ENCODE measurements around the gene DDA1. TPM values are rescaled to one million over a fixed set of nuclear protein-coding genes. Genes with fewer than 3 reads are reported as not detected.
A peak's percentile ranks its signal among the peaks of the same experiment; 100 is the strongest.

Gene DDA1
- total and polyA plus RNA-seq, 2 of the 13 experiments (the other 11 are each of a cell fraction or from before 2014, with no cell fraction given), result 24.5 to 26.0 TPM

GRCh38 chr19:17336872-17337674 is 27.7 kb downstream of the DDA1 start, which contains the start of gene GTPBP3 (continued):
- TF ChIP-seq ZFP91 (CRISPR knock-in tag; IDR thresholded peaks at IDR 0.05; ENCODE audit: borderline replicate concordance) (peak; percentile 70; the same call in 1 of the 2 replicates), EEA1 (CRISPR knock-in tag; IDR thresholded peaks at IDR 0.05; ENCODE audit: borderline replicate concordance) (no peak), ZNF777 (CRISPR knock-in tag; IDR thresholded peaks at IDR 0.05) (peak; percentile 13; the same call in 1 of the 2 replicates), ZNF550 (CRISPR knock-in tag; IDR thresholded peaks at IDR 0.05; ENCODE audit: borderline replicate concordance) (no peak), FOXJ3 (CRISPR knock-in tag; IDR thresholded peaks at IDR 0.05; ENCODE audit: borderline replicate concordance) (no peak), ZNF570 (CRISPR knock-in tag; IDR thresholded peaks at IDR 0.05; ENCODE audit: borderline replicate concordance) (no peak), ZUFSP (CRISPR knock-in tag; IDR thresholded peaks at IDR 0.05; ENCODE audit: borderline replicate concordance) (no peak), ZNF580 (CRISPR knock-in tag; IDR thresholded peaks at IDR 0.05; ENCODE audit: borderline replicate concordance, low read depth) (peak; percentile 91; the same call in 1 of the 2 replicates), ZNF337 (CRISPR knock-in tag; IDR thresholded peaks at IDR 0.05; ENCODE audit: borderline replicate concordance, low read depth) (no peak), HHEX (CRISPR knock-in tag; IDR thresholded peaks at IDR 0.05) (no peak), CREM (IDR thresholded peaks at IDR 0.05) (peak; percentile 86), CREM (CRISPR knock-in tag; IDR thresholded peaks at IDR 0.05) (no peak), ATF6 (CRISPR knock-in tag; conservative IDR thresholded peaks at IDR 0.05) (no peak), ZNF317 (CRISPR knock-in tag; IDR thresholded peaks at IDR 0.05) (no peak), ZNF792 (CRISPR knock-in tag; IDR thresholded peaks at IDR 0.05) (no peak; the same call in none of the 2 replicates), NFYC (CRISPR knock-in tag; IDR thresholded peaks at IDR 0.05) (peak; percentile 97), ZFP37 (CRISPR knock-in tag; IDR thresholded peaks at IDR 0.05; ENCODE audit: borderline replicate concordance) (0 out of 2 replicates have a peak, but pooled peaks have one; percentile 35), PRMT3 (CRISPR knock-in tag; IDR thresholded peaks at IDR 0.05; ENCODE audit: borderline replicate concordance, low read depth) (peak; percentile 85; the same call in 1 of the 2 replicates), ZNF501 (CRISPR knock-in tag; IDR thresholded peaks at IDR 0.05) (peak; percentile 49; the same call in 1 of the 2 replicates)
